Heart right ventricle (tissue), 16 donors: ENCODE results near the gene ALG2. TPM values are rescaled to one million over a fixed set of nuclear protein-coding genes. Genes with fewer than 3 reads are reported as not detected.

ENCODE experiments used
- ATAC-seq, 8 donors: fragments of 200-7000 bp; cut with Tn5 transposase; one replicate each; pipeline ENCODE4 v1.9.1; 2020; ENCODE audit warnings: mild to moderate bottlenecking in 8 of 8, moderate library complexity in 8 of 8, moderate number of reproducible peaks in 1 of 8
- DNase-seq, 2 donors: peaks; one replicate each; pipeline ENCODE4 v3.0.0-alpha.2; 2020
- H3K27ac ChIP-seq, 10 donors: fragments of 200-600 bp; sonication (generic) in 2 of 10; one replicate each; pipeline versions ENCODE4 v1.5.0 to v1.8.0; 2020 to 2022; ENCODE audit warnings: mild to moderate bottlenecking in 3 of 10
- H3K27me3 ChIP-seq, 7 donors: fragments of 200-600 bp; one replicate each; pipeline ENCODE4 v1.8.0; 2021 to 2022; ENCODE audit warnings: mild to moderate bottlenecking in 2 of 7
- H3K36me3 ChIP-seq, 9 donors: fragments of 200-600 bp; sonication (generic) in 1 of 9; one replicate each; pipeline versions ENCODE4 v1.5.0 to v1.8.0; 2020 to 2022; ENCODE audit warnings: mild to moderate bottlenecking in 2 of 9
- H3K4me1 ChIP-seq, 9 donors: fragments of 200-600 bp; sonication (generic) in 1 of 9; one replicate each; pipeline versions ENCODE4 v1.5.0 to v1.8.0; 2020 to 2022; ENCODE audit warnings: mild to moderate bottlenecking in 4 of 9
- H3K4me3 ChIP-seq, 10 donors: fragments of 200-600 bp; sonication (generic) in 2 of 10; one replicate each; pipeline versions ENCODE4 v1.5.0 to v1.8.0; 2020 to 2022; ENCODE audit warnings: mild to moderate bottlenecking in 7 of 10, moderate library complexity in 2 of 10
- H3K9me3 ChIP-seq, 11 donors: fragments of 200-600 bp in 10 of 11; sonication (generic) in 2 of 11; one replicate each; pipeline versions ENCODE4 v1.5.0 to v1.8.0; 2013 to 2022; ENCODE audit warnings: mild to moderate bottlenecking in 2 of 11, control low read depth in 1 of 11, moderate library complexity in 1 of 11
- CTCF ChIP-seq, 9 donors: fragments of 200-600 bp; sonication (generic) in 2 of 9; IDR thresholded peaks; one replicate each; pipeline versions ENCODE4 v1.5.0 to v1.8.0; 2021 to 2022; ENCODE audit warnings: antibody characterized with exemption in 9 of 9, mild to moderate bottlenecking in 5 of 9, moderate library complexity in 1 of 9
- WGBS, 2 donors: extraction: QIAGEN DNeasy Blood & Tissue Kit; methylation state at CpG; one replicate each; pipeline ENCODE4 v1.1.7; 2013; ENCODE audit warnings: inconsistent platforms in 1 of 2; 5-methylcytosine and 5-hydroxymethylcytosine counted together
- intact Hi-C, 10 donors: fragments of 100-400 bp; cut with DNase I; formaldehyde crosslinking; loops; one replicate each; pipeline versions ENCODE4 v1.11.1 to v1.14.2; 2022
- polyA plus RNA-seq, 2 donors: library from polyadenylated mRNA; stranded (reverse); fragments of 200-250 nt; gene quantifications; one replicate each; pipeline ENCODE4 v1.2.3, GENCODE V29; 2013
- total RNA-seq, 10 donors: library from RNA; stranded (reverse); fragmentation: NEBNext Ultra II Directional in 3 of 10; extraction: Animal tissue kit (Norgen Biotek cat#: 25700) in 3 of 10; gene quantifications; one replicate each; pipeline versions ENCODE4 v1.2.1 to v1.2.4, GENCODE V29; 2021 to 2023
- donor health status: Arrhythmogenic right ventricular cardiomyopathy.
- donor health status: ischemic (EF 13 %, LVEDD 7.1; RV severe dilation, severe dysfunction).
- donor health status: healthy with polysubstance abuse.
- donor health status: DM: no; HTN: yes; CAD: no.
- donor health status: DM: no; HTN: no; CAD: no.
- donor health status: ischemic (EF 25% LVEDD 6.9; RV normal size, moderate dysfunction).
- donor health status: ischemic (EF 25% LVEDD 5.7; RV mildly dilated, moderate dysfunction).
- donor health status: healthy.
- donor health status: DM: yes; HTN: yes; CAD: no.
- donor health status: Ischemic cardiomyopathy.
- donor health status: ischemic (EF 35%, LVEDD 5.7; RV mildly dilated, moderate dysfunction).
- donor health status: nonischemic (EF 11% LVEDD 7.7; RV severe dilation, severe dysfunction).
- donor health status: DM: yes; HTN: yes; CAD: no.
- donor health status: PGD.
- donor health status: ischemic (EF 29% LVEDD 5.4; RV normal size, mild dysfunction).
- donor health status: nonischemic (EF 23%, LVEDD 6.1; RV moderate dilation, normal function).

The ALG2 gene
- total and polyA plus RNA-seq, 12 donors: 10.6 to 27.3 (median 15.0) TPM

- WGBS, 2 donors: 80 to 82% methylated on average over 10 of the region's 10 CpGs
- no peaks in the 10 kb centered on the region for H3K4me1 ChIP-seq
Observed at GRCh38 chr9:99172124-99173091, 49.3 kb downstream of the ALG2 start.

GRCh38 chr9:99171225-99172123 lies 50.3 kb downstream of the ALG2 start:
- no peak overlapping the region for H3K27ac ChIP-seq
- H3K4me3 ChIP-seq: no peak overlapping the region
- H3K4me1 ChIP-seq: no peaks in the 10 kb centered on the region
- H3K9me3 ChIP-seq: no peaks in the 10 kb centered on the region
- no peaks in the 10 kb centered on the region for H3K36me3 ChIP-seq
- no peak for TF ChIP-seq CTCF (IDR thresholded peaks at IDR 0.05)
- no peak for ATAC-seq
- DNase-seq: no peak
- intact Hi-C loops: loop anchor here in 1 of 10 donors (10.0 kb wide), 1 partner anchor 1423 kb away; no protein-coding TSS in a partner anchor
- H3K27me3 ChIP-seq: peaks cover 0 to 23% (median 0%) of the 10 kb centered on the region in 7 donors
- 80 to 83% methylated on average over 15 of the region's 15 CpGs for WGBS, 2 donors

More at GRCh38 chr9:99172124-99173091, 49.3 kb downstream of the ALG2 start:
- H3K27me3 ChIP-seq: peaks cover 0 to 23% (median 0%) of the 10 kb centered on the region in 7 donors
- no peak overlapping the region for H3K27ac ChIP-seq
- no peak overlapping the region for H3K4me3 ChIP-seq
- intact Hi-C loops: loop anchor here in 1 of 10 donors (10.0 kb wide), 1 partner anchor 1422 kb away; no protein-coding TSS in a partner anchor
- H3K9me3 ChIP-seq: no peaks in the 10 kb centered on the region
- H3K36me3 ChIP-seq: no peaks in the 10 kb centered on the region
- no peak for ATAC-seq
- TF ChIP-seq CTCF (IDR thresholded peaks at IDR 0.05): no peak
- DNase-seq: no peak

GRCh38 chr9:99169982-99170761 lies 51.6 kb downstream of the ALG2 start:
- no peak overlapping the region for H3K4me3 ChIP-seq
- H3K36me3 ChIP-seq: no peaks in the 10 kb centered on the region
- intact Hi-C loops: loop anchor here in 2 of 10 donors (10.0 kb wide), 2 partner anchors 1415 to 1425 kb away; no protein-coding TSS in a partner anchor
- no peak overlapping the region for H3K27ac ChIP-seq
- 55 to 61% methylated on average over 10 of the region's 10 CpGs for whole genome bisulfite sequencing, 2 donors
- H3K9me3 ChIP-seq: no peaks in the 10 kb centered on the region
- no peak for DNase-seq
- peaks cover 0 to 23% (median 0%) of the 10 kb centered on the region in 7 donors for H3K27me3 ChIP-seq
- no peak for ATAC-seq
- H3K4me1 ChIP-seq: no peaks in the 10 kb centered on the region
- TF ChIP-seq CTCF (IDR thresholded peaks at IDR 0.05): no peak
